RWPE1 (cell line): ENCODE results near the gene CD46.

ENCODE experiments used
- CTCF ChIA-PET: fragments of 350-600 bp; sonication (Branson Sonifier 250); formaldehyde crosslinking; extraction: SDS; loops from one replicate; lab custom pipeline; 2021; lab: Yijun Ruan, JAX
- POLR2A ChIA-PET: fragments of 400-600 bp; formaldehyde crosslinking; extraction: SDS; loops from one replicate; lab custom pipeline; 2020; ENCODE audit warnings: antibody characterized with exemption; ENCODE audit not compliant: low non-redundant PET; lab: Yijun Ruan, JAX
- DNase-seq: peaks from one replicate; pipeline ENCODE4 v3.0.0; 2012; ENCODE audit warnings: low spot score
- H3K27ac ChIP-seq: fragments of 450-650 bp; 2 replicates; pipeline ENCODE4 v1.5.1; 2017
- TF ChIP-seq, protein P1 (sequence below): fragments of 450-650 bp; conservative IDR thresholded peaks from 2 replicates; pipeline ENCODE4 v1.5.1; 2017; ENCODE audit warnings: low read depth, mild to moderate bottlenecking

The CD46 gene

DNA sequence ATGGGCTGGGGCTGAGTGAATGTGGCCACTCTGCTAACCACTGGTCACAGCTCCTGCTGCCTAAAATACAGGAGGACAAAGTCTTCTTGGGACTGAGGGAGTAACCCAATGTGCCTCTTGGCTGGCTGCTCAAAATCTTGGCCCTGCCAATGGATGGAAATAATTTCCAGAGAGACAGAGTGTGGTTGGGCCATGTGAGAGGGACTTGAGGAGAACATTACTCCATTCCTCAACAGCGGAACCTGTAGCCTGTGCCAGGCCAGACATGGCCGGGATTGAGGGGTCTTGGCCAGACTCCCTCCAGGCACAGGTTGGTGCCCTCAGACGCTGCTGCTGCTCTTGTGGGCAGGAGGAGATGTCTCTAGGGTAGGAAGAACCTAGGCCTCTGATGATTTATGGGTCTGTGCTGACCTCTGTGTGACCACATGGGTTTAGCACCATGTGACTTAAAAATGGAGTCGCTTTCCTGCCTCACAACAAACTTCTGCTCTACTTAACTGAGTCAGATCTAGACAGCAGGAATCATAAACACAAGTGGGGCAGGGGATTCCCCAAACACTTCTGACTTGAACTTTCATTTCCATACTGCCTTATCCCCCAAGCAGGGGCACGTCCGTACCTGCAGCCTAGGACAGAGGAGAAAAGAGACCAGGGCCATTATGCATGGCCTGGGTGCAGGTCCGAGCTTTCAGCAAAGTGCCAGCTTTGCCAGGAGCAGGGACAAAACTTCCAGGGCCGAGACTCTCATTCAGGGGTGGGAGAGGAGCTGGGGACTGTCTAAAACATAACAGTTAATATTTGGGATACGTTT lies 79.9 kb downstream of the CD46 start:
- no peak overlapping the region for H3K27ac ChIP-seq
- POLR2A ChIA-PET = no interaction called here
- no peak for DNase-seq
- CTCF ChIA-PET = interaction anchor here (0.6 kb wide), 1 partner anchor 48 kb away, joined by 4 read pairs; no protein-coding TSS in a partner anchor
- TF ChIP-seq, protein P1, sequence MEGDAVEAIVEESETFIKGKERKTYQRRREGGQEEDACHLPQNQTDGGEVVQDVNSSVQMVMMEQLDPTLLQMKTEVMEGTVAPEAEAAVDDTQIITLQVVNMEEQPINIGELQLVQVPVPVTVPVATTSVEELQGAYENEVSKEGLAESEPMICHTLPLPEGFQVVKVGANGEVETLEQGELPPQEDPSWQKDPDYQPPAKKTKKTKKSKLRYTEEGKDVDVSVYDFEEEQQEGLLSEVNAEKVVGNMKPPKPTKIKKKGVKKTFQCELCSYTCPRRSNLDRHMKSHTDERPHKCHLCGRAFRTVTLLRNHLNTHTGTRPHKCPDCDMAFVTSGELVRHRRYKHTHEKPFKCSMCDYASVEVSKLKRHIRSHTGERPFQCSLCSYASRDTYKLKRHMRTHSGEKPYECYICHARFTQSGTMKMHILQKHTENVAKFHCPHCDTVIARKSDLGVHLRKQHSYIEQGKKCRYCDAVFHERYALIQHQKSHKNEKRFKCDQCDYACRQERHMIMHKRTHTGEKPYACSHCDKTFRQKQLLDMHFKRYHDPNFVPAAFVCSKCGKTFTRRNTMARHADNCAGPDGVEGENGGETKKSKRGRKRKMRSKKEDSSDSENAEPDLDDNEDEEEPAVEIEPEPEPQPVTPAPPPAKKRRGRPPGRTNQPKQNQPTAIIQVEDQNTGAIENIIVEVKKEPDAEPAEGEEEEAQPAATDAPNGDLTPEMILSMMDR = no peak

DNA sequence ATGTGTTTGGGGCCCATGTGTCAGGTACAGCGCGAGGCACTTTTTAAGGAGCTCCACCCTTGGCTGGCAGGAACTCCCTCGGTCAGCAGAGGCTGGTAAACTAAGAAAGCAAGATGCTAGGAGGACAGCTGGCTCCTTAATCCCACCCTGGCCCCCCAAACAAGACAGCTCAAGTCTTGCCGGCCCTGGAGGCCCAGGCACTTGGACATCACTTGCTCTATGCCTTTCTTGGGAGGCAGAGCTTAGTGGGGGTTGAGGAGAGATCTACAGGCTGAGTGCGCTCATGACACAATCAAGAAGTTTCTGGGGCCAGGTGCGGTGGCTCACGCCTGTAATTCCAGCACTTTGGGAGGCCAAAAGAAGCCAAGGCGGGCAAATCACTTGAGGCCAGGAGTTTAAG lies 80.9 kb downstream of the CD46 start:
- ChIA-PET CTCF (interaction anchor here (1.0 kb wide), 1 partner anchor 130 kb away, joined by 5 read pairs; no protein-coding TSS in a partner anchor), POLR2A (no interaction called here)
- TF ChIP-seq, protein P1 = no peak
- H3K27ac ChIP-seq = no peak overlapping the region
- DNase-seq = no peak

DNA sequence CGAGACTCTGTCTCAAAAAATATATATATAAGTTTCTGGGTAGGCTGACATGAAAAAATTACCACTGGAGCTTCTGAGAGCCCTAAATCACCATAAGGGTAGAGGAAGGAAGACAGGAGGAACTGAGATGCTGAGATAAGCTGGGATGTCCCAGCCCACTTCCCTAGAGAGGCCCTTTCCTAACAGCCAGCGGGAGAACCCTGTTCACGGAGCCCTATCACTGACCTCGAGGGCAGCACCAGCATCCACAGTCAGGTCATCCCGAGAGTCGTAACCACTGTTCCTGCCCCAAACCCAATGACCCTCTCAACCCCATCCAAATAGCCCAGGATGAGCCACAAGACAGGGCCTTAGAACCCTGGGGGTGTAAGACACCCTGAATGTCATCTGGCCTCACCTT lies 81.5 kb downstream of the CD46 start:
- POLR2A ChIA-PET = interaction anchor here (0.6 kb wide), 1 partner anchor 15 kb away, joined by 3 read pairs; no protein-coding TSS in a partner anchor
- no peak for DNase-seq
- H3K27ac ChIP-seq = no peak overlapping the region
- TF ChIP-seq, protein P1 = no peak
- CTCF ChIA-PET = interaction anchor here (1.0 kb wide), 1 partner anchor 130 kb away, joined by 5 read pairs; no protein-coding TSS in a partner anchor

DNA sequence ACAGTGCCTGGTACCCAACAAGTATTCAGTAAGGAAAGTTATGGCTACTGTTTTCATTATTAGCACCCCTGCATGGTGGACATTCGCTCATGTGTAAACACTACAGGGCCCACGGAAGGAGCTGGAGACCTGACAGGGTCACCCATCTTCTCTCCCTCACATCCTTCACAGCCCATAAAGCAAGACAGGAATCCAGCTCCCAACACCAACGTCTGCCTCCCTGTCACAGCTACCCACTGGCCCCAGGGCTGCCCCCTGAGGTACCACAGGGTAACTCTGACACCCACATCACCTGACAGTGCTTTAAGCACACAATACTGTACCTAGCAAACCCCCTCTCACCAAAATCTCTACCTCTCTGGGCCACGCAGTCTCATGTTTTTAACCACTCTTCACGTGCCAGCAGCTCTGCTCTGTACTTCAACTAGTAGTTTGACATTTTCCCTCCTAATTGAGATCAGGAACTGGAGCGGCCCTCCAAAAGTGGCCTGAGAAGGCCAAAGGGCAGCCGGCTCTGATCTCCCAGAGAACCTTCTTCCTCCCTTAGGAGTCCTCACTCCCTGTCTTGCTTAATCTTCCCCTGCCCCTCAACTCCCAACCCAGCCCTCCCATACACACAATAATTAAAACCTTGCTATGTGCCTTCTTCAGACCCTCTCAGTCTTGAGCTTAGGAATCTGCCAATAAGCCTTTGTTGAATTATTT lies 82.3 kb downstream of the CD46 start:
- POLR2A ChIA-PET = interaction anchor here (0.6 to 0.7 kb wide), 2 partner anchors 14 to 34 kb away, joined by 3 read pairs; no protein-coding TSS in a partner anchor

DNA sequence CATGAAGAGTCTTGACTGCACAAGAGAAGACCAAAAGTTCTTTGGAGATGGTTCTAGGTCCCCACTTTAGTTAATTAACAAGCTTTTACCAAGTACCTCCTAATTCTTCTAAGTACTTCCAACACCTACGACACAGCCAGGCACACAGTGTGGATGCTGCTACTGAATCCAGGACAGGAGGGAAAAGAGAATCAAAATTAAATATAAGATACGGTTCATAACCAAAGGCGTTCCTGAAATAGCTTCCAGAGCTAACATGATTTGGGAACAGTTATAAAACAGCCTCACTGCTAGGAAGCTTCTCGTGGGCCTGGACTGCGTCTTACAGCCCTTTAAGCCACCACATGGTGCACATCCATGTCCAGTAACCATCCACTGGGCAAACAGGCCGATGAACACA lies 84.1 kb downstream of the CD46 start:
- CTCF ChIA-PET = interaction anchor here (0.6 kb wide), 1 partner anchor 73 kb away, joined by 3 read pairs; no protein-coding TSS in a partner anchor
- POLR2A ChIA-PET = no interaction called here
- TF ChIP-seq, protein P1 = no peak
- no peak overlapping the region for H3K27ac ChIP-seq
- no peak for DNase-seq

More for the DNA sequence above, 82.3 kb downstream of the CD46 start:
- DNase-seq = no peak
- TF ChIP-seq, protein P1 = no peak
- CTCF ChIA-PET = interaction anchor here (1.0 kb wide), 1 partner anchor 129 kb away, joined by 5 read pairs; no protein-coding TSS in a partner anchor
- H3K27ac ChIP-seq = no peak overlapping the region

DNA sequence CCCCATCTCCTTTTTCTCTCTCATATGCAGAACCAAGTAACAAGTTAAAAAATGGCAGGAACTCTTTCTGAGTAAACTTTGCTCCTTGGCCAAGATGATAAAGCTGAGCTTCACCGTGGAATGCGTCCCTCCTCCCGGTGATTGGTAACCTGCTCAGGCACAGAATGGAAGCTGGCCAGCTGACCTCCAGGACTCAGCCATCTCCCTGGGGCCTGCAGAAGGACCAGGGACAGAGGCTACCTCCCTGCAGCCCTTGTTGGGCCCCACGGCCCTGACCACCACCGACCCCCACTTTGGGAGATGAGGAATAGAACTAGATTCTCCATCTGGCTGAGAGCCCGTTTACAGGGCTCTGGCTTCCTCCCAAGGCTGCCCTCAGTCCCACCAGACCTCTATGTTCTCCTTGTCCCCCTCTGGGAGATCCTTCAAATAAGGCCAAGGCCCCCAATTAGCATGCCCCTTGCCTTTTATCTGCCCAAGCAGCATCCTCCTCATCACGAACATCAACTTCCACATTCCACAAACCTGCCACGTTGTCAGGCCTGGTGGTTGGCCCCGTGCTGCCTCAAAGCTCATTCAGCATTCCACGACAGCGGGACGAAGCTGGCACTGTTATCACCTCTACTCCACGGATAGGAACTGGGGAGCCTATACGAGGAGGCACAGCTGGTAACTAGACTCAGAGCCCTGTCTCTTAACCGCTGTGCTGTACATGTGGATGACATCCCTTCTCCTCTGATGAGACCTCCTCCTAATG lies 84.9 kb downstream of the CD46 start:
- no peak for DNase-seq
- no peak overlapping the region for H3K27ac ChIP-seq
- TF ChIP-seq, protein P1 = no peak
- POLR2A ChIA-PET = no interaction called here
- CTCF ChIA-PET = interaction anchor here (1.1 to 1.5 kb wide), 2 partner anchors 13 to 32 kb away, joined by 4 to 8 read pairs; no protein-coding TSS in a partner anchor
